Naive B cell (primary cell): ENCODE measurements around the gene ARFGAP2. TPM values are rescaled to one million over a fixed set of nuclear protein-coding genes. Genes with fewer than 3 reads are reported as not detected.

Experiments used
- ATAC-seq, 2 donors: fragments of 150-1000 bp; cut with Tn5 transposase; 2 replicates each; pipeline ENCODE4 v1.10.0; 2021; ENCODE audit warnings: low read depth in 2 of 2, mild to moderate bottlenecking in 2 of 2, moderate library complexity in 2 of 2
- DNase-seq: peaks from one replicate; pipeline ENCODE4 v3.0.0; 2022
- H3K27ac Mint-ChIP-seq, 6 donors: one replicate each; pipeline ENCODE4 v1.8.0; 2020 to 2022; ENCODE audit warnings: mild to moderate bottlenecking in 6 of 6, mixed read lengths in 6 of 6, moderate library complexity in 5 of 6, inconsistent platforms in 2 of 6
- H3K27me3 Mint-ChIP-seq, 3 donors: one replicate each; pipeline ENCODE4 v1.8.0; 2021 to 2022; ENCODE audit warnings: mixed read lengths in 3 of 3, mild to moderate bottlenecking in 1 of 3
- H3K36me3 Mint-ChIP-seq, 2 donors: one replicate each; pipeline ENCODE4 v1.8.0; 2020 to 2022; ENCODE audit warnings: mixed read lengths in 2 of 2, inconsistent platforms in 1 of 2, mild to moderate bottlenecking in 1 of 2
- H3K4me1 Mint-ChIP-seq, 3 donors: one replicate each; pipeline ENCODE4 v1.8.0; 2020 to 2022; ENCODE audit warnings: mixed read lengths in 3 of 3, inconsistent platforms in 1 of 3, mild to moderate bottlenecking in 1 of 3, moderate library complexity in 1 of 3
- H3K4me3 Mint-ChIP-seq, 8 donors: one replicate each; pipeline ENCODE4 v1.8.0; 2020 to 2022; ENCODE audit warnings: mild to moderate bottlenecking in 8 of 8, mixed read lengths in 8 of 8, moderate library complexity in 8 of 8, inconsistent platforms in 2 of 8
- H3K9me3 Mint-ChIP-seq, 7 donors: one replicate each; pipeline ENCODE4 v1.8.0; 2020 to 2022; ENCODE audit warnings: mixed read lengths in 7 of 7, mild to moderate bottlenecking in 5 of 7, inconsistent platforms in 2 of 7, moderate library complexity in 1 of 7
- polyA plus RNA-seq, 6 donors: library from polyadenylated mRNA; unstranded; fragments of 300-500 nt; fragmentation: Illumina TruSeq; gene quantifications; one replicate each; pipeline ENCODE4 v1.2.3, GENCODE V29; 2021; ENCODE audit warnings: low read depth in 6 of 6

Gene ARFGAP2
- polyA plus RNA-seq, 6 donors from 2014 or later = 87.2 to 127 (median 100) TPM

- ATAC-seq (no peak), DNase-seq (no peak)
- peaks cover 6 to 12% (median 12%) of the 10 kb centered on the region in 3 donors for H3K4me1 Mint-ChIP-seq
- peak overlapping the region in 7 of 8 donors; percentile 5 to 80 (median 20) for H3K4me3 Mint-ChIP-seq
- H3K36me3 Mint-ChIP-seq = no peaks in the 10 kb centered on the region
- peaks cover 4 to 45% (median 13%) of the 10 kb centered on the region in 3 donors for H3K27me3 Mint-ChIP-seq
- H3K27ac Mint-ChIP-seq = no peak overlapping the region
- H3K9me3 Mint-ChIP-seq = no peaks in the 10 kb centered on the region
Observed at GRCh38 chr11:47184711-47185304, 8.1 kb upstream of the ARFGAP2 start.

GRCh38 chr11:47183969-47184368 lies 7.3 kb upstream of the ARFGAP2 start:
- Mint-ChIP-seq H3K4me3 (peak overlapping the region in 3 of 8 donors; percentile 16 to 44 (median 28)), H3K9me3 (no peaks in the 10 kb centered on the region), H3K27me3 (peaks cover 8 to 39% (median 8%) of the 10 kb centered on the region in 3 donors), H3K36me3 (no peaks in the 10 kb centered on the region), H3K4me1 (peaks cover 11 to 19% (median 12%) of the 10 kb centered on the region in 3 donors), H3K27ac (no peak overlapping the region)
- no peak for DNase-seq
- no peak for ATAC-seq

GRCh38 chr11:47183031-47183856 lies 6.6 kb upstream of the ARFGAP2 start:
- DNase-seq (no peak), ATAC-seq (no peak)
- Mint-ChIP-seq H3K27me3 (peaks cover 8 to 39% (median 8%) of the 10 kb centered on the region in 3 donors), H3K9me3 (no peaks in the 10 kb centered on the region), H3K4me3 (peak overlapping the region in 2 of 8 donors; percentile 16 to 55), H3K4me1 (peaks cover 11 to 21% (median 12%) of the 10 kb centered on the region in 3 donors), H3K27ac (no peak overlapping the region), H3K36me3 (no peaks in the 10 kb centered on the region)

GRCh38 chr11:47182380-47182779 lies 5.7 kb upstream of the ARFGAP2 start:
- H3K27me3 Mint-ChIP-seq = peaks cover 8 to 39% (median 8%) of the 10 kb centered on the region in 3 donors
- DNase-seq (no peak), ATAC-seq (no peak)
- no peak overlapping the region for H3K27ac Mint-ChIP-seq
- no peaks in the 10 kb centered on the region for H3K9me3 Mint-ChIP-seq
- H3K4me3 Mint-ChIP-seq = no peak overlapping the region
- no peaks in the 10 kb centered on the region for H3K36me3 Mint-ChIP-seq
- H3K4me1 Mint-ChIP-seq = peaks cover 15 to 22% (median 17%) of the 10 kb centered on the region in 3 donors

- no peak for DNase-seq
- Mint-ChIP-seq H3K4me3 (peak overlapping the region in 1 of 8 donors; percentile 25), H3K9me3 (peaks cover 0 to 1% (median 0%) of the 10 kb centered on the region in 7 donors), H3K27ac (no peak overlapping the region), H3K36me3 (no peaks in the 10 kb centered on the region), H3K4me1 (peaks cover 10 to 20% (median 13%) of the 10 kb centered on the region in 3 donors), H3K27me3 (peaks cover 8 to 30% (median 8%) of the 10 kb centered on the region in 3 donors)
- no peak for ATAC-seq
Observed at GRCh38 chr11:47181271-47181670, 4.6 kb upstream of the ARFGAP2 start.

- no peaks in the 10 kb centered on the region for H3K36me3 Mint-ChIP-seq
- no peak overlapping the region for H3K27ac Mint-ChIP-seq
- no peak for DNase-seq
- H3K9me3 Mint-ChIP-seq = peaks cover 0 to 1% (median 0%) of the 10 kb centered on the region in 7 donors
- H3K4me3 Mint-ChIP-seq = peak overlapping the region in 1 of 8 donors; percentile 60
- no peak for ATAC-seq
- H3K27me3 Mint-ChIP-seq = peaks cover 8 to 30% (median 8%) of the 10 kb centered on the region in 3 donors
- peaks cover 19 to 29% (median 20%) of the 10 kb centered on the region in 3 donors for H3K4me1 Mint-ChIP-seq
Observed at GRCh38 chr11:47180006-47180787, 3.5 kb upstream of the ARFGAP2 start.

GRCh38 chr11:47179655-47179991 lies 2.9 kb upstream of the ARFGAP2 start:
- peak overlapping the region in 2 of 8 donors; percentile 29 to 60 for H3K4me3 Mint-ChIP-seq
- peak; percentile 47 for DNase-seq
- no peaks in the 10 kb centered on the region for H3K36me3 Mint-ChIP-seq

GRCh38 chr11:47178737-47179654 lies 2.3 kb upstream of the ARFGAP2 start:
- peak overlapping the region in 3 of 8 donors; percentile 47 to 95 (median 56) for H3K4me3 Mint-ChIP-seq
- no peaks in the 10 kb centered on the region for H3K36me3 Mint-ChIP-seq
- H3K4me1 Mint-ChIP-seq = peaks cover 20 to 32% (median 24%) of the 10 kb centered on the region in 3 donors
- DNase-seq (no peak), ATAC-seq (no peak)
- H3K27me3 Mint-ChIP-seq = peaks cover 2 to 19% (median 5%) of the 10 kb centered on the region in 3 donors
- peaks cover 0 to 1% (median 0%) of the 10 kb centered on the region in 7 donors for H3K9me3 Mint-ChIP-seq
- peak overlapping the region in 3 of 6 donors; percentile 26 to 87 (median 50) for H3K27ac Mint-ChIP-seq

More at GRCh38 chr11:47179655-47179991, 2.9 kb upstream of the ARFGAP2 start:
- H3K27me3 Mint-ChIP-seq = peaks cover 8 to 25% (median 8%) of the 10 kb centered on the region in 3 donors
- no peak for ATAC-seq
- peak overlapping the region in 4 of 6 donors; percentile 25 to 56 (median 38) for H3K27ac Mint-ChIP-seq
- H3K9me3 Mint-ChIP-seq = peaks cover 0 to 1% (median 0%) of the 10 kb centered on the region in 7 donors
- H3K4me1 Mint-ChIP-seq = peaks cover 19 to 31% (median 23%) of the 10 kb centered on the region in 3 donors

GRCh38 chr11:47178316-47178715 lies 1.6 kb upstream of the ARFGAP2 start:
- peaks cover 24 to 39% (median 30%) of the 10 kb centered on the region in 3 donors for H3K4me1 Mint-ChIP-seq
- no peak for DNase-seq
- H3K27ac Mint-ChIP-seq = peak overlapping the region in 1 of 6 donors; percentile 97
- H3K27me3 Mint-ChIP-seq = peaks cover 0 to 12% (median 4%) of the 10 kb centered on the region in 3 donors
- ATAC-seq = no peak
- H3K36me3 Mint-ChIP-seq = no peaks in the 10 kb centered on the region
- H3K4me3 Mint-ChIP-seq = peak overlapping the region in 1 of 8 donors; percentile 95
- H3K9me3 Mint-ChIP-seq = peaks cover 0 to 1% (median 0%) of the 10 kb centered on the region in 7 donors

GRCh38 chr11:47177846-47178245 lies 1.2 kb upstream of the ARFGAP2 start:
- Mint-ChIP-seq H3K4me1 (peaks cover 28 to 43% (median 34%) of the 10 kb centered on the region in 3 donors), H3K4me3 (peak overlapping the region; percentile 95 to 99 (median 98))
- ATAC-seq = no peak

GRCh38 chr11:47177229-47177845 lies 658 bp upstream of the ARFGAP2 start:
- H3K9me3 Mint-ChIP-seq = peaks cover 0 to 1% (median 0%) of the 10 kb centered on the region in 7 donors
- H3K4me1 Mint-ChIP-seq = peaks cover 31 to 48% (median 38%) of the 10 kb centered on the region in 3 donors
- ATAC-seq = peak; percentile 69 to 71

More at GRCh38 chr11:47177846-47178245, 1.2 kb upstream of the ARFGAP2 start:
- no peak for DNase-seq
- H3K27me3 Mint-ChIP-seq = peaks cover 0 to 8% (median 4%) of the 10 kb centered on the region in 3 donors
- peaks cover 0 to 1% (median 0%) of the 10 kb centered on the region in 7 donors for H3K9me3 Mint-ChIP-seq
- no peaks in the 10 kb centered on the region for H3K36me3 Mint-ChIP-seq
- peak overlapping the region in 4 of 6 donors; percentile 97 to 100 (median 98) for H3K27ac Mint-ChIP-seq

More at GRCh38 chr11:47177229-47177845, 658 bp upstream of the ARFGAP2 start:
- peak overlapping the region; percentile 95 to 99 (median 98) for H3K4me3 Mint-ChIP-seq
- H3K36me3 Mint-ChIP-seq = no peaks in the 10 kb centered on the region
- H3K27ac Mint-ChIP-seq = peak overlapping the region; percentile 97 to 100 (median 98)
- peak; percentile 84 for DNase-seq
- H3K27me3 Mint-ChIP-seq = peaks cover 0 to 4% (median 3%) of the 10 kb centered on the region in 3 donors
